SK-N-SH (cell line): ENCODE data around the gene SHISAL1.

ENCODE experiments used
- CHD2 ChIP-seq: fragments of 150-350 bp; IDR thresholded peaks from 2 replicates; pipeline ENCODE4 v1.6.1; 2018; ENCODE audit warnings: low read length; ENCODE audit not compliant: partially characterized antibody
- ELF1 ChIP-seq: IDR thresholded peaks from 2 replicates; pipeline ENCODE4 v1.4.0; 2012
- EP300 ChIP-seq, 2 experiments: IDR thresholded peaks; 2 replicates each; pipeline versions ENCODE4 v1.4.0 to v1.6.1; 2012; ENCODE audit warnings: borderline replicate concordance in 1 of 2, low read depth in 1 of 2, low read length in 1 of 2
- RCOR1 ChIP-seq: fragments of 150-350 bp; IDR thresholded peaks from 2 replicates; pipeline ENCODE4 v1.6.1; 2017; ENCODE audit warnings: antibody characterized with exemption, low read length
- SIN3A ChIP-seq: IDR thresholded peaks from 2 replicates; pipeline ENCODE4 v1.6.1; 2012; ENCODE audit warnings: low read depth, mild to moderate bottlenecking, low read length, moderate library complexity, borderline replicate concordance
- TAF1 ChIP-seq: IDR thresholded peaks from 2 replicates; pipeline ENCODE4 v1.6.1; 2012; ENCODE audit warnings: low read depth, mild to moderate bottlenecking, low read length, moderate library complexity, borderline replicate concordance
- YY1 ChIP-seq: IDR thresholded peaks from 2 replicates; pipeline ENCODE4 v1.4.0; 2012; ENCODE audit warnings: low read depth, mild to moderate bottlenecking
- TF ChIP-seq, protein P1 (sequence below): fragments of 200-600 bp; sonication (generic); IDR thresholded peaks from 2 replicates; pipeline ENCODE4 v1.6.1; 2017; ENCODE audit warnings: antibody characterized with exemption, mild to moderate bottlenecking, moderate library complexity
- TF ChIP-seq, protein P2 (sequence below): IDR thresholded peaks from 2 replicates; pipeline ENCODE4 v1.4.0; 2012; ENCODE audit warnings: low read depth, borderline replicate concordance

DNA sequence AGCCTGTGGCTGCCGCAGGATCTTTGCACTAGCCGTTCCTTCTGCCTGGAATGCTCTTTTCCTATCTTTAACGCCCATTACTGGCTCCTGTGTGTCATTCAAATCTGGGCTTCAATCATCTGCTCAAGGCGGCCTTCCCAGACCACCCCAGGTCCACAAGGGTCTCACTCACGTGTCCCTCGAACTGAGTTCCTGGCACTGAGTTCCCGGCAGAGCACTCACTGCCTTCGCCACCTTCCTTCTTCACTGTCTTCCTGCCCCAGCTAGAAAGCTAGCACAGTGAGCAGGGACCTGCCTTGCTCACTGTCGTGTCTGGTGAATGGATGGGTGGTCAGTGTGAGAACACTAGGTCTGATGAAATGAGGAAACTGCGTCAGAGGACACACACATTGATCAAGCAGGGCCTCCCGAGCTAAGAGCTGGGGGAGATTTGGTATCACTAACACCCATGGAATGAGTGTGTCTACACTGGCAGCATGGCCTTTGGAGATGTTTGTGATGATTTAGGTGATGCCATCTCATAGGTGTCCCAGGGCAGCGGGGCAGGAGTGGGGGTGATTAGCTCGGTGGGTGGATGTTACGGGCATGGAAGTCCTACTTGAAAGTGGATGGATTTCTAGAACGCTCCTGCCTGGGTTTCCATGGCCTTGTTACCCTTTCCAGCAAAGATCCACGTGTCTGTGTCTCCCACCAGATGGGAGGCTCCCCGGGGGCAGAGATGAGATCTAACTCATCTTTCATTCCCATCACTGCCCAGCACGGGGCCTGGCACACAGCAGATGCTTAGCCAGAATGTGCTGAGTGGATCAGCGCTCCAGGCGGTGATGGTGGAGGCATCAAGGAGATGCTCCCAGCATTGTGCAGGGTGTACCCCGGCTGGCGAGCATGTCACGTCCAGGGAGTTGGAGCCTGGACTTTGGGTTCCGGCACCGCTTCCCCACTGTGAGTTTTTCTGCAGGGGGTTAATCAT is 64.5 kb downstream of the SHISAL1 start:
- TF ChIP-seq, protein P1, sequence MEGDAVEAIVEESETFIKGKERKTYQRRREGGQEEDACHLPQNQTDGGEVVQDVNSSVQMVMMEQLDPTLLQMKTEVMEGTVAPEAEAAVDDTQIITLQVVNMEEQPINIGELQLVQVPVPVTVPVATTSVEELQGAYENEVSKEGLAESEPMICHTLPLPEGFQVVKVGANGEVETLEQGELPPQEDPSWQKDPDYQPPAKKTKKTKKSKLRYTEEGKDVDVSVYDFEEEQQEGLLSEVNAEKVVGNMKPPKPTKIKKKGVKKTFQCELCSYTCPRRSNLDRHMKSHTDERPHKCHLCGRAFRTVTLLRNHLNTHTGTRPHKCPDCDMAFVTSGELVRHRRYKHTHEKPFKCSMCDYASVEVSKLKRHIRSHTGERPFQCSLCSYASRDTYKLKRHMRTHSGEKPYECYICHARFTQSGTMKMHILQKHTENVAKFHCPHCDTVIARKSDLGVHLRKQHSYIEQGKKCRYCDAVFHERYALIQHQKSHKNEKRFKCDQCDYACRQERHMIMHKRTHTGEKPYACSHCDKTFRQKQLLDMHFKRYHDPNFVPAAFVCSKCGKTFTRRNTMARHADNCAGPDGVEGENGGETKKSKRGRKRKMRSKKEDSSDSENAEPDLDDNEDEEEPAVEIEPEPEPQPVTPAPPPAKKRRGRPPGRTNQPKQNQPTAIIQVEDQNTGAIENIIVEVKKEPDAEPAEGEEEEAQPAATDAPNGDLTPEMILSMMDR = no peak
- TF ChIP-seq YY1 (no peak), RCOR1 (no peak), SIN3A (no peak), EP300 (IDR thresholded peaks at IDR 0.05; ENCODE audit: borderline replicate concordance in 1 of 2, low read depth in 1 of 2, low read length in 1 of 2) (no peak), ELF1 (no peak), TAF1 (no peak), CHD2 (no peak)
- TF ChIP-seq, protein P2, sequence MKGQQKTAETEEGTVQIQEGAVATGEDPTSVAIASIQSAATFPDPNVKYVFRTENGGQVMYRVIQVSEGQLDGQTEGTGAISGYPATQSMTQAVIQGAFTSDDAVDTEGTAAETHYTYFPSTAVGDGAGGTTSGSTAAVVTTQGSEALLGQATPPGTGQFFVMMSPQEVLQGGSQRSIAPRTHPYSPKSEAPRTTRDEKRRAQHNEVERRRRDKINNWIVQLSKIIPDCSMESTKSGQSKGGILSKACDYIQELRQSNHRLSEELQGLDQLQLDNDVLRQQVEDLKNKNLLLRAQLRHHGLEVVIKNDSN = no peak
